Measurements from ENCODE around the gene SFXN2.
"Not testable (repeated sequence)": the region's sequence is repeated elsewhere in the genome, so short reads cannot be mapped to it uniquely, and the experiment has no call there.

SFXN2 gene, protein sequence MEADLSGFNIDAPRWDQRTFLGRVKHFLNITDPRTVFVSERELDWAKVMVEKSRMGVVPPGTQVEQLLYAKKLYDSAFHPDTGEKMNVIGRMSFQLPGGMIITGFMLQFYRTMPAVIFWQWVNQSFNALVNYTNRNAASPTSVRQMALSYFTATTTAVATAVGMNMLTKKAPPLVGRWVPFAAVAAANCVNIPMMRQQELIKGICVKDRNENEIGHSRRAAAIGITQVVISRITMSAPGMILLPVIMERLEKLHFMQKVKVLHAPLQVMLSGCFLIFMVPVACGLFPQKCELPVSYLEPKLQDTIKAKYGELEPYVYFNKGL

DNA sequence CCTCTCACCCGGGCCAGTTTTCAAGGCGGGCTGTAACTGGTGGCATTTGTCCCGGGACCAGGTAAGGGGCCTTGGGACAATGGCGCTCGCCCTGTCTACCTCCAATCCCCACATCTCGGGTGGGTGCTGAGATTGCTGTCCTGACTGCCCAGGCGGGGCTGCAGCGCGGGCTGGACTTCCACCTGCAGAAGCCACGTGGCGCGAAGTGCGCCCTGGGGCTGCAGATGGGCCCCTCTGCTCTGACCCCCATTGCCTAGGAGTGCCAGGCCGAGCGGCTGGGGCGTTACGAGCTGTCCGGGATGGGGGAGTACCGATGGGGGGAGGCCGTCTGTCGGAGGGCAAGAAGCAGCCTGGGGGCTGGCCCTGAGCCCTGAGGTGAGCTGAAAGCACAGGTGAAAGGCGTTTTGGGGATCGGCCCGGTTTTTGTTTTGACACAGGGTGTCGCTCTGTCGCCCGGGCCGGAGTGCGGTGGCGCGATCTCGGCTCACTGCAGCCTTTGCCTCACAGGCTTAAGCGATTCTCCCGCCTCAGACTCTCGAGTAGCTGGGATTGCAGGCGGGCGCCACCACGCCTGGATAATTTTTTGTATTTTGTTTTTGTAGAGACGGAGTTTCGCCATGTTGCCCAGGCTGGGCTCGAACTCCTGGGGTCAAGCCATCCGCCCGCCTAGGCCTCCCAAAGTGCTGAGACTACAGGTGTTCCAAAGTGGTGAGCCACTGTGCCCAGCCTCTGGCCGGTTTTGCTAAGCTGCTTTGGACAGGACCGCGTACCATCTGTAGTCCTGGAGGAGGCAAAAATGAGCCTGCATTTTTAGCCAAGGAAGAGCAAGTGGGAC lies at the start of gene SFXN2:
Gene SFXN2, plus strand, starts transcription at position 16 of the 835 bp plus-strand sequence. CDS start 12,001 bp downstream, outside the sequence.
- FAIRE-seq (no peak), DNase-seq (ENCODE audit: insufficient read length, low spot score) (no peak)
- peak; percentile 29; the same call in 1 of the 2 replicates for TF ChIP-seq POLR2A (IDR thresholded peaks at IDR 0.05; ENCODE audit: low read depth, low read length)

DNA sequence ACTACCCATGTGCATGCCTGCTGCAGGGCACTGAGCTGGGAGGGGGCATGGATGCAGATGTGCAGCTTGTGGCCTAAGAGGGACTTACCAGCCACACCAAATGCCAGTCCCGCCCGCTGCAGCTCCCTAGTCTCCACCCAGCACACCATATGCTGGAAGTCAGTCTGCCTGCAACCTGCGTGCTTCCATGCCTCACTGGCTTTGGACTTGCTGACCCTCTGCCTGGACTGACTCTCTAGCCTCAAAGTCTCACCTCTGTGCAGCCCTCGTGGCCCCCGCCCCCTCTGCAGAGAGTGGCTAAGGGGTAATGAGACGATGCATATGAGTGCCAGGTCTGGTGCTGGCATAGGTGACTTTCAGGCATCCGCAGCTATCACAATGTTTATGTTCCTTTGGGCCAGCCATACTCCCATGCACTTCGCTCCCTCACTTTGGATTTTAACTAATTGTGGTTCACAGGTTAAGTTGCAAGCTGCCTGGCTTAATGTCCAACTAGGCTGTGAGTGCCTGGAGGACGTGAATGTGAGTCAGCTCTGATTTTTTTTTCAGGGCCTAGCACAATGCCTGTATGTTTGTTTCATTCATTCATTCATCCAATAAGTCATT lies 48.4 kb upstream of the SFXN2 start:
- no peak for FAIRE-seq
- DNase-seq (ENCODE audit: insufficient read length, low spot score): no peak
- no peak for TF ChIP-seq POLR2A (IDR thresholded peaks at IDR 0.05; ENCODE audit: low read depth, low read length)

DNA sequence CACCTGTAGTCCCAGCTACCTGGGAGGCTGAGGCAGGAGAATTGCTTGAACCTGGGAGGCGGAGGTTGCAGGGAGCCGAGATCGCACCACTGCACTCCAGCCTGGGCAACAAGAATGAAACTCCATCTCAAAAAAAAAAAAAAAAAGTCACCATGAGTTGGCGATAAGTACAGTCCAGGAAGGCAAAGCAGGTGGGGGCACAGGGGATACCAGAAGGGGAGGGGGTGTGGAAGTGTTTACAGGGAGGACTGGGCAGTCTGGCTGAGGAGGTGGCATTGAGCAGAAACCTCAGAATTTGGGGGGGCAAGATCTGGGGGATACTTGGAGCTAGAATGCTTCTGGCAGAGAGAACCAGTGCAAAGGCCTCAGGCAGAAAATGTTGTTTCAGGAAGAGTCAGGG lies 47.0 kb upstream of the SFXN2 start:
- DNase-seq (ENCODE audit: insufficient read length, low spot score); FAIRE-seq: not testable (repeated sequence)

DNA sequence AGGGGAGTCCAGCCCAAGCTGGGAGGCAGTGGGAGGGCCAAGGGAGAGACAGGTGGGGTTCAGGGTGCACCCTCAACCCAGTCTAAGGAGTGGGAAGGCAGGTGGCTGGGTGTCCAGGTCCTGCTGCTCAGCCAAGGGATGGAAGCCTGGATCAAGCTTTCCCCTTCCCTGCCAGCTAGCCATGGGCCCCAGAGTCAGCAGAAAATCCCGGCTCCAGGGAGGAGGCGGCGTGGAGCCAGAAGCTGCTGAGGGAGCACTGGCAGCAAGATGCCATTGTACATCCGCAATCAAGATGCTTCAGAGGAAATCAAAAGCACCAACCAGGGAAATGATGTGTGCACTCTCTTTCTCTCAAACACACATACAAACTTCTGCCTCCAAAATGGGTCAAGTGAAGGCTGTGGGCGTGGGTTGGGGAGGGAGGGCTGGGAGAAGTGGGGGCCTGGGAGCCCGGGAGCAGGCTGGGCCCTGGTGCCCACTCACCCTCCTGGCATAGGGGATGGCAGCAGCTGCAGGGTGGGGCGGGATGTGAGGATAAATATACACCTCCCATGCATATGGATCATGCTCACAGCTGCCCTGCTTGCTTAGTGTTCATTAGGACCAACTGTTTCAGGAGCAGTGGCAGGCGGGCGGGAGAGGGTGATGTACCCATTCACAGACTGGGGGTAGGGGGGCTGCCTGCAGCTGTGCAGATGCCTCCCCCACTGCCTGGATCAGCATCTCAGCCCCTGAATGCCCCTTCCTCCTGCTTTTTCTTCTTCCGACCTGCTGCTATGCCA lies 45.9 kb upstream of the SFXN2 start:
- no peak for DNase-seq (ENCODE audit: insufficient read length, low spot score)
- no peak for FAIRE-seq
- no peak for TF ChIP-seq POLR2A (IDR thresholded peaks at IDR 0.05; ENCODE audit: low read depth, low read length)

DNA sequence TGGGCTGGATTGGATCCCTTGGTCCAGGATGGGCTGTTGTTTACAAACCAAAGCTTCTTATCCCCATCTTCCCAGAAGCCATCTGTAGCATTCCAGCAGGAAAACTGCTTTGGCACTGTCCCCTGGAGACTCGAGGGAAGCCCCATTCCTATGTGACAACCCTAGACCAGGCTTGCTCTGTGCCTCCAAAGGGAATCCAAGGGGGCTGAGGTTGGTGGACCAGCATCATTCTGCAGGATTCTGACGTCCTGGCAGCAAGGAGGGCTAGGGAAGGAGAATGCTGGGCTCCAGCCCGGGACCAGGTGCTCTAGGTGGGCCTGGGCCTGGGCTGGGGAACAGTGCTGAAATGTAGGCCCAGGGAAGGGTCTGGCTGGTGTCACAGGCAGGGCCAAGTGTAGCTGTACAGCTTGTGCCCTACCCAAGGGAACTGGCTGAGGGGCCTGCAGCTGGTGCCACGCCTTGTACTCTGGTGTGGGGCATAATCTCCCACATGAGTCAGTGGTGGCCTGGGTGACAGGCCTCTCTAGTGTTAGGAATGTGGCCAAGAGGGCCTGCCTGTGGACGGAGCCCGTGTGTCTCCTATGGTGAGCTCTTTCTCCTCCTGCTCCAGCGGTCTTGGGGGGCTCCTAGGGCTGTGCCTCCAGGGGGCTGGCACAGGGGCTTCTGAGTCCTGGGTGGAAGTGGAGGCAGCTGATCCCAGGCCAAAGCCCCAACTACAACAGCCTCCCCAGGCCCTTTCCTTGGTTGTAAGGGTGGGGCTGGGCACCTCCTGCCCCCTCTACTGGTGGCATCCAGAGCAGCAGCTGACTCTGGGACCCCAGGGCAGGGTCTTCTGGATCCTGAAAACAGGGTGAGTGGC lies 45.0 kb upstream of the SFXN2 start:
- DNase-seq (ENCODE audit: insufficient read length, low spot score): peak; percentile 78
- no peak for FAIRE-seq
- TF ChIP-seq POLR2A (IDR thresholded peaks at IDR 0.05; ENCODE audit: low read depth, low read length): 0 out of 2 replicates have a peak, but pooled peaks have one; percentile 31

DNA sequence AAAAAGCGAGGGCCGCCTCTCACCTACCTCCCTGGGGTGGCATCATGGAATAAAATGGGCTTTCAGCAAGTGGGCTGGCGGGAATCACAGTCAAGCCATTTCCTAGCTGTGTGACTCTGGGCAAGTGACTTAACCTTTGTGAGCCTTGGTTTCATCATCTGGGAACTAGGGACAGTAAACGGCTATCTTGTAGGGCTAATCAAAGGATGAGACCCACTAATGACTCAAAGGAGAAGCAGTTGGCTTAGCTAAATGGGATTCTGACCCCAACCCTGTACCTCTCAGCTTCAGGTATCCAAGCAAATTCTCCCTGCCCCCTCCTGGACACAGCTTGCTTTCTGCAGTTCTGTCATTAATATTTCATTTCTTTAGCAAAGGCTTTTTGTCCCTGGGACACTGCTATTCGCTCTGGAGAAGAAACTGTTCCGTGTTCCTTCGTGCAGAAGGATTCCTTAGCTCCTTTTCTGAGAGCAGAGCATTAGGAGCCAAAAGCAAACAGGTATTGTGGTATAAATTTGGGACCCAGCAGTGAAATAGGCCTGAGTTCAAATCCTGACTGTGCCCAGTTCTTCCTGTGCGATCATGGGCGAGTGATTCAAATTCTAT lies 44.3 kb upstream of the SFXN2 start:
- DNase-seq (ENCODE audit: insufficient read length, low spot score) (no peak), FAIRE-seq (no peak)
- no peak for TF ChIP-seq POLR2A (IDR thresholded peaks at IDR 0.05; ENCODE audit: low read depth, low read length)

DNA sequence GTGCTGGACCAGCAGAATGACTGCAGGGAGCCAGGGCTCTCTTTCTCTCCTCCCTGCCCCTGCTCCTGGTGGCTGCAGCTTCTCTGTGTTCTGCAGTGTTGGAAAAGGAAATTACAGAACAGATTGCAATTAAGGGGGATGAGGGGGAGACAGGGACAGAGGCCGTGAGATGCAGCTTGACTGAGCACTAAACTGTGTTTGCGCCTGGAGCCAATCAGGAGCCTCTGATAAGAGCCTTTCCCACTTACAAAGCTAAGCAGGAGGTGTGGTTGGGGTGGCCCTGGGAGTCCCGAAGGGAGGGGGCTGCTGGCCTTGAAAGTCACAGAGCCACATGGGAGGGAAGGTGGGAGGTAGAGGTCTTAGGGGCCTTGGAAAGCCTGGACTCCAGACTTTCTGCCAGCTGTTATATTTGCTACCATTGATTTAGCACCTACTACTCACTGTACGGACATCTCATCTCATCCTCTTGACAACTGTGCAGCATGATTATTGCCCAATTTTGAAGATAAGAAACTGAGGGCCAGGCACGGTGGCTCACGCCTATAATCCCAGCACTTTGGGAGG lies 43.5 kb upstream of the SFXN2 start:
- DNase-seq (ENCODE audit: insufficient read length, low spot score): no peak
- FAIRE-seq: no peak
- no peak for TF ChIP-seq POLR2A (IDR thresholded peaks at IDR 0.05; ENCODE audit: low read depth, low read length)

DNA sequence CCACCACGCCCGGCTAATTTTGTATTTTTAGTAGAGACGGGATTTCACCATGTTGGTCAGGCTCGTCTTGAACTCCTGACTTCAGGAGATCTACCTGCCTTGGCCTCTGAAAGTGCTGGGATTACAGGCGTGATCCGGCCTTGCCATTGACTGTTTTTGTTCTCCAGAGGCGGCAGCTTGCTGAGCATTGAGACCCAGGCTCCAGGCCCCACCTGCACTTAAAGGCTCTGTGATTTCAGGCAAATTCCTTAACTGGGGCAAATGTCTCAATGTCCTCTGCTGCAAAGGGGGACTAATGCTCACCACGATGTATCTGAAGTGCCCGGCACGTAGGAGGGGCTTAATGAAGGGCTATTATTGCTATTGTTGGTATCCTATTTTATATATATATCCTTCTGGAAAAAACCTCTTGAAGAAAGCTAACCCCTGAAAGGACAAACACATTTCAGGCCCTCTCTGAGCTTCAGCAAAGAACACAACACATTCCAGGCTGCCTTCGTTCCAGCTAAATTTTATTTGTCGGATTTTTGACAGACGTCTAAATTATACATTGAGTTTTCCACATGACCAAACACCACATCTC lies 41.1 kb upstream of the SFXN2 start:
- DNase-seq (ENCODE audit: insufficient read length, low spot score): no peak
- no peak for FAIRE-seq
- TF ChIP-seq POLR2A (IDR thresholded peaks at IDR 0.05; ENCODE audit: low read depth, low read length): no peak

DNA sequence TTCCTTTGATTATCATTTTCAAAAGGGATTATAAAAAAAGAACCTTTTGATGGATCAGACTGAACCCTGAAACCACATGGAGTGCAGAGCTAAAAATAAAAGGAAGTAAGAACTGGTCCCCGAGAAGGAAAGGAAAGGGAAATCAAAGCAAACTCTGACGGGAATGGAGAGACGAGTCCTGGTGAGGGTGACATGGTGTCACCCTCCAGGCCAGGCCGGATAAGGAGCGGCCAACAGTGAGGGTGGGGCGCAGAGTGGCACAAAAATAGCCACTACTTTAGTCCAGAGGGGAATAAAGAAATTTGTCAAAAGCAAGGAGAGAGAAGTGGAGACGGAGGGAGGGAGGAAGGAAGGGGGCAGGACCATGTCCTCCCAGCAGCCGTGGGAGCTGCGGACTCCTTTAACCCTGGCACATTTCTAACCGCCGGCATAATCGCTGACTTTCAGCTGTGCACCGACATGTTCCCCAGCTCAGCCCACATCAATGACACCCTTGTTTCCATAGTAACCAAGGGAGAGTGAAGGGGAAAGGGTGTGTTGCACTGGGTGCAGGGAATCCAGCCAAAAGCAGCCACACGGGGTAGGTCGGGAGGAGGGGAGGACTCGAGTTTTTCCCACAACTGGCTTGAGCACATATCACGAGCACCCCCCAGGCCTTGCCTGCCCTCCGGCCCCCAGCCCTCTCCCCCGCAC lies 40.5 kb upstream of the SFXN2 start:
- DNase-seq (ENCODE audit: insufficient read length, low spot score) (no peak), FAIRE-seq (no peak)
- no peak for TF ChIP-seq POLR2A (IDR thresholded peaks at IDR 0.05; ENCODE audit: low read depth, low read length)

DNA sequence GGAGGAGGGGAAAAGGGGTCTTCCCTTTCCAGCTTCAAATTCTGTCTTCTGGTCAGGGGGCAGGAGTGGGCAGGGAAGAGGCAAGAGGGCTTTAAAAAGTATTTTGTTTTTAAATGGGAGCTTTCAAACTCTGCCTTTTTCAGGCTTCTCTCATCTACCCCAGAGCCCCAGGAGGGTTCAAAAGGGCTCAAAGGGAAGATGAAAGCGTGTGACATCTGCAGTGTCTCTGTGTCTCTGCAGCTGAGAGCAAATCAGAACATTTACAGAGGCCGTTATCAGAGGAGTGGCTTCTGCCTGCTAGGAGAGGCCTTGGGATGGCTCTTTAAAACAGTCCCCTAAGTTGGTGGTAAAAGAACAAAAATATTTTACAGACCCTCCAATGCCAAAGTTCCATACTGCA lies 39.9 kb upstream of the SFXN2 start:
- DNase-seq (ENCODE audit: insufficient read length, low spot score) (no peak), FAIRE-seq (no peak)
- no peak for TF ChIP-seq POLR2A (IDR thresholded peaks at IDR 0.05; ENCODE audit: low read depth, low read length)

DNA sequence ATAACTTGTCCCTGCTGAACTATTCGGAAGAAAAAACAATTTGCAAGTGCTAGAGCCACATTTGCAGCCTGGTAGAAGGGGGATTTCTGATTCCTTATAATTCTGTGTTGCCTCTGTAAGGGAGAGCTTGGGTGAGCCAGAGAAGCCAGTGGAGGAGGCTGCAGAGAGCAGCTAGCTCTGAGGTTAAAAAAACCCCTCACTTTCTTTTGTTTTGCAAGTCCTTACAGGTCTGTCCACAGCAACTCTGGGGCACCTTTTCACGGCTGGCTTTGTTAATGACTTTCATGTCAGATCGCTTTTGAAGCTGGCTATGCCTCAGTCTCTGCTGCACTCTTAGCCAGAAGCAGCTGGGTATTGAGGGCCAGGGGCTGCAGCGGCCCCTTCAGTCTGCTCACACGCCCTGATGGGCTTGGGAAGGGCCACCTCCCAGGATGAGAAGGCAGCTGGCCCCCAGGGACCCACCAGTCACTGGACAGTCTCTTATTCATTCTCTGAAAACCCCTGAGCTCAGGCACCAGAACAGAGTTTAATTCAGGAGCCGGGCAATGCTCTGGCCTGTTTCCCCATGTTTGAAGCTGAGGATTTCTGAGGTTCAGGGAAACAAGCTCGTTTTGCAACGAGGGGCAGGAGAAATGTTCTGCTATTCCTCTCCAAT lies 39.3 kb upstream of the SFXN2 start:
- DNase-seq (ENCODE audit: insufficient read length, low spot score) (no peak), FAIRE-seq (no peak)
- no peak for TF ChIP-seq POLR2A (IDR thresholded peaks at IDR 0.05; ENCODE audit: low read depth, low read length)

Data from H54 (cell line).